Fibroblast of lung (primary cell): ENCODE results near the gene DCXR. TPM values are rescaled to one million over a fixed set of nuclear protein-coding genes. Genes with fewer than 3 reads are reported as not detected.

ENCODE experiments used
- DNase-seq, 2 donors: peaks; one replicate each; pipeline versions ENCODE4 v3.0.0 to v3.0.0-alpha.2; 2010; ENCODE audit warnings: low read depth in 2 of 2
- H2AFZ ChIP-seq: 2 replicates; pipeline ENCODE4 v1.5.1; 2012; ENCODE audit warnings: low read length, control low read depth, inconsistent platforms
- H3K27ac ChIP-seq: 2 replicates; pipeline ENCODE4 v1.5.1; 2011; ENCODE audit warnings: low read length, control low read depth; ENCODE audit not compliant: insufficient read depth
- H3K27me3 ChIP-seq: 2 replicates; pipeline ENCODE4 v1.5.1; 2011; ENCODE audit warnings: mild to moderate bottlenecking, low read length; ENCODE audit not compliant: control insufficient read depth, insufficient read depth
- H3K36me3 ChIP-seq: 2 replicates; pipeline ENCODE4 v1.5.1; 2011; ENCODE audit warnings: low read length; ENCODE audit not compliant: control insufficient read depth, insufficient read depth
- H3K4me1 ChIP-seq: 2 replicates; pipeline ENCODE4 v1.5.1; 2011; ENCODE audit warnings: low read length; ENCODE audit not compliant: control insufficient read depth, insufficient read depth; ENCODE audit errors: extremely low read depth
- H3K4me2 ChIP-seq: 2 replicates; pipeline ENCODE4 v1.5.1; 2011; ENCODE audit warnings: low read length, control low read depth; ENCODE audit not compliant: insufficient read depth; ENCODE audit errors: extremely low read depth
- H3K4me3 ChIP-seq, 4 experiments: fragments of 200-600 bp in 1 of 4; sonication (generic) in 1 of 4; replicated peaks in 1 of 4; 2 replicates each; pipeline ENCODE4 v1.5.1; 2011 to 2016; ENCODE audit warnings: low read length in 4 of 4, low read depth in 3 of 4, mild to moderate bottlenecking in 3 of 4, control low read depth in 2 of 4, inconsistent platforms in 1 of 4, mixed read lengths in 1 of 4; ENCODE audit not compliant: insufficient read depth in 1 of 4; ENCODE audit errors: control extremely low read depth in 1 of 4
- H3K79me2 ChIP-seq: 2 replicates; pipeline ENCODE4 v1.5.1; 2012; ENCODE audit warnings: mild to moderate bottlenecking, low read length, inconsistent platforms; ENCODE audit not compliant: control insufficient read depth, insufficient read depth
- H3K9ac ChIP-seq: 2 replicates; pipeline ENCODE4 v1.5.1; 2011; ENCODE audit warnings: mild to moderate bottlenecking, low read length, control low read depth; ENCODE audit not compliant: insufficient read depth
- H3K9me3 ChIP-seq: 2 replicates; pipeline ENCODE4 v1.5.1; 2012; ENCODE audit warnings: low read depth, low read length; ENCODE audit not compliant: control insufficient read depth, insufficient read depth
- H4K20me1 ChIP-seq: 2 replicates; pipeline ENCODE4 v1.5.1; 2011; ENCODE audit warnings: low read length; ENCODE audit not compliant: control insufficient read depth, insufficient read depth; ENCODE audit errors: extremely low read depth
- EZH2 ChIP-seq: IDR thresholded peaks from 2 replicates; pipeline ENCODE4 v1.5.1; 2012; ENCODE audit warnings: low read length, control low read depth, mild to moderate bottlenecking; ENCODE audit errors: missing control alignments
- polyA plus RNA-seq, 2 donors: library from polyadenylated mRNA; depleted of rRNA in 1 of 2; stranded (reverse) in 1 of 2; unstranded in 1 of 2; fragments of >200 nt; gene quantifications; 2 replicates each; pipeline ENCODE4 v1.2.1, GENCODE V29; 2011 to 2012; ENCODE audit warnings: missing spikeins in 1 of 2
- total RNA-seq: library from RNA; depleted of rRNA; stranded (reverse); fragments of >200 nt; gene quantifications from 2 replicates; pipeline ENCODE4 v1.2.1, GENCODE V29; 2014
- TF ChIP-seq, protein P1 (sequence below), 2 donors: IDR thresholded peaks in 1 of 2; conservative IDR thresholded peaks in 1 of 2; 1 replicate in 1 of 2; 2 replicates in 1 of 2; pipeline ENCODE4 v1.5.1; 2011 to 2012; ENCODE audit warnings: low read length in 2 of 2, control low read depth in 1 of 2, inconsistent platforms in 1 of 2, low read depth in 1 of 2, mild to moderate bottlenecking in 1 of 2

DCXR gene
- total and polyA plus RNA-seq, 2 donors (not counting 1 experiment from before 2014, with no cell fraction given), result 34.8 to 43.6 TPM

DNA sequence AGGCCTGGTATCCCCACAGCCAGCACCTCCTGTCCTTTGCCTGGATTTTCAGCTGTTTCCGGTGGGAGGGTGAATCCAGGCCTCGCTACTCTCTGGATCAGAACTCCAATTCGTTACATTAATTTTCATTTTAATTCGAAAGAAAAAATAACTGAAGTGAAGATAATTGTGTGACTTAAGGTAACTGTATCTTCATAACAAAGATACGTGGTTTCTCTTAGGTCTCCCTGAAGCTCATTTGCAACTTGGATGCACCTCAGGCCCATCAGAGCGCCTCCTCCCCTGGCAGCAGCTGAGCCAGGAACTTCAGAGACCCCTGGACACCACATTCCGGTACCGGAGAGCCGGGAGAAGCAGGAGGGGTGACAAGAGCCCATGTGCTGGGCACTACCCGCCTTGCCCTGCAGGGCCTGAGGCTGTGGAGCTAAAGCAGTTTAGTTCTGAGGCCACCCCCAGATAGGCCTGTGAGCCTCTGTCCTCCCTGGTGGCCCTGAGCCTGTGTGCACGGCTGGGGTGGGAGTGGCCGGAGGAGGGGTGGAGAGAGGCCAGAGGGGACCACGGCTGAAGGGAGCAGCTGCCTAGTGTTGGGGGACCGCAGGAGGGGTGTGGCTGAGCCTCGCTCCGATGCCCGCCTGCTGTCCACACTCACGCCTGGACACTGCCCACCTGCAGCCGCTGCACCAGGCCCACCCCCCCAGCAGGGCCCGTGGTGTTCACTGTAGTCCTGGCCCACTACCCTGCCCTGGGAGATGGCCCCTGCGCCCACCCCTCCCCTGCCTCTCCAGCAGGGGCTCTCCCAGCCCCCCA lies 39.5 kb upstream of the DCXR start:
- Histone ChIP-seq H3K4me3 (no peak overlapping the region), H3K4me2 (no peak overlapping the region), H4K20me1 (no peaks in the 10 kb centered on the region), H3K9ac (no peak overlapping the region), H3K27ac (no peak overlapping the region), H3K79me2 (no peaks in the 10 kb centered on the region), H3K27me3 (no peaks in the 10 kb centered on the region), H2AFZ (no peak overlapping the region), H3K9me3 (no peaks in the 10 kb centered on the region), H3K4me1 (no peaks in the 10 kb centered on the region), H3K36me3 (peaks cover 23% of the 10 kb centered on the region)
- no peak for DNase-seq
- TF ChIP-seq, protein P1, sequence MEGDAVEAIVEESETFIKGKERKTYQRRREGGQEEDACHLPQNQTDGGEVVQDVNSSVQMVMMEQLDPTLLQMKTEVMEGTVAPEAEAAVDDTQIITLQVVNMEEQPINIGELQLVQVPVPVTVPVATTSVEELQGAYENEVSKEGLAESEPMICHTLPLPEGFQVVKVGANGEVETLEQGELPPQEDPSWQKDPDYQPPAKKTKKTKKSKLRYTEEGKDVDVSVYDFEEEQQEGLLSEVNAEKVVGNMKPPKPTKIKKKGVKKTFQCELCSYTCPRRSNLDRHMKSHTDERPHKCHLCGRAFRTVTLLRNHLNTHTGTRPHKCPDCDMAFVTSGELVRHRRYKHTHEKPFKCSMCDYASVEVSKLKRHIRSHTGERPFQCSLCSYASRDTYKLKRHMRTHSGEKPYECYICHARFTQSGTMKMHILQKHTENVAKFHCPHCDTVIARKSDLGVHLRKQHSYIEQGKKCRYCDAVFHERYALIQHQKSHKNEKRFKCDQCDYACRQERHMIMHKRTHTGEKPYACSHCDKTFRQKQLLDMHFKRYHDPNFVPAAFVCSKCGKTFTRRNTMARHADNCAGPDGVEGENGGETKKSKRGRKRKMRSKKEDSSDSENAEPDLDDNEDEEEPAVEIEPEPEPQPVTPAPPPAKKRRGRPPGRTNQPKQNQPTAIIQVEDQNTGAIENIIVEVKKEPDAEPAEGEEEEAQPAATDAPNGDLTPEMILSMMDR (conservative IDR thresholded peaks at IDR 0.05 in 1 of 2, IDR thresholded peaks at IDR 0.05 in 1 of 2; ENCODE audit: low read depth in 1 of 2, low read length in 2 of 2), result no peak
- TF ChIP-seq EZH2, result no peak

DNA sequence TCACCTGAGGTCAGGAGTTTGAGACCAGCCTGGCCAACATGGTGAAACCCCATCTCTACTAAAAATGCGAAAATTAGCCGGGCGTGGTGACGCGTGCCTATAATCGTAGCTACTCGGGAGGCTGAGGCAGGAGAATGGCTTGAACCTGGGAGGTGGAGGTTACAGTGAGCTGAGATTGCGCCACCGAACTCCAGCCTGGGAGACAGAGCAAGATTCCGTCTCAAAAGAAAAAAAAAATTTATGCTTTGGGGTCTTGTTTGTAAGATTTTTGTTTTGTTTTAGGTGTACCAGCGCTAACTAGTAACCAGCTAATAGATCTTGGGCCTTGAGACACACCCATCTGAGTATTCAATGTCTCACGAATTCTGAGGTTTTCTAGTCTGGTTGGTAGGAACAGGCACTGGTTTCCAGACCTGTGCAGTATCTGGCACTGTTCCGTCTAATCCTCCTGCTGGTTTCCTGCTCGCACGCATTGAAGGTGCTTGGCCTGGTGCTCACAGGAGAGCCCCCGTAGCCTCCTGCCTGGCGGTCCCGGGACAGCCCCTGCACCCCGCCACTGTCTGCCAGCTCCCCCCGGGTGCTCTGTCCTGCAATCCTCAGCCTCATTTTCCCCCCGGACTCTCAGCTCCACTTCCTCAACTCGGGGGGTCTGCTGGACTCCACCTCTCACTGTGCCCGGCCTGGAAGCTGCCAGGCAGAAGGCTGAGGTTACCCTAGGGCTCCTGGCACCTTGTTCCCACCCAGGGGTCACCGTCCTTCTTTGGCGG lies 38.7 kb upstream of the DCXR start:
- Histone ChIP-seq H4K20me1 (no peaks in the 10 kb centered on the region), H3K79me2 (no peaks in the 10 kb centered on the region), H3K9me3 (no peaks in the 10 kb centered on the region), H3K36me3 (peaks cover 18% of the 10 kb centered on the region), H3K4me3 (no peak overlapping the region), H3K4me1 (no peaks in the 10 kb centered on the region), H2AFZ (no peak overlapping the region), H3K27ac (no peak overlapping the region), H3K4me2 (no peak overlapping the region), H3K9ac (no peak overlapping the region), H3K27me3 (no peaks in the 10 kb centered on the region)
- no peak for DNase-seq
- no peak for TF ChIP-seq EZH2
- TF ChIP-seq, protein P1 (conservative IDR thresholded peaks at IDR 0.05 in 1 of 2, IDR thresholded peaks at IDR 0.05 in 1 of 2; ENCODE audit: low read depth in 1 of 2, low read length in 2 of 2), result no peak

DNA sequence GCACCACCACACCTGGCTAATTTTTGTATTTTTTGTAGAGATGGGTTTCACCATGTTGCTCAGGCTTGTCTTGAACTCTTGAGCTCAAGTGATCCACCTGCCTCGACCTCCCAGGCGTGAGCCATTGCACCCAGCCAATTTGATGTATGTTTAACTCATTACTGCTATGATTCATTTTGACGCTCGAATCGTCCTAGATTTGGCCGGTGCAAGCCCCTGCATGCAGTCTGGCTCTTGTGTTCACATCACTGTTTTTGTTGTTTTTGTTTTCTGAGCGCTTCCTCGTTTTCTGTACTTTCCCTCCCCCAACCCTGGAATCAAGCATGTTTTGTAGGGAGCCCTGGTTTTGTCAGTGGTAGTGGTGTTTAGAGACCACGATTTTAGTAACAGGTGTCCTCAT lies 35.9 kb upstream of the DCXR start:
- Histone ChIP-seq H3K27ac (no peak overlapping the region), H3K4me2 (no peak overlapping the region), H2AFZ (no peak overlapping the region), H3K4me3 (no peak overlapping the region), H3K36me3 (no peaks in the 10 kb centered on the region), H3K4me1 (no peaks in the 10 kb centered on the region), H3K9ac (no peak overlapping the region), H3K27me3 (no peaks in the 10 kb centered on the region), H4K20me1 (no peaks in the 10 kb centered on the region), H3K79me2 (no peaks in the 10 kb centered on the region), H3K9me3 (no peaks in the 10 kb centered on the region)
- TF ChIP-seq EZH2, result no peak
- TF ChIP-seq, protein P1 (conservative IDR thresholded peaks at IDR 0.05 in 1 of 2, IDR thresholded peaks at IDR 0.05 in 1 of 2; ENCODE audit: low read depth in 1 of 2, low read length in 2 of 2), result no peak
- DNase-seq, result no peak
